ENCODE measurements around the gene HNF1B.

GRCh38 chr17:37766971-37767370, 22.1 kb upstream of the HNF1B start:
- TF ChIP-seq RAD21 (IDR thresholded peaks at IDR 0.05; ENCODE audit: low read length): no peak
- TF ChIP-seq CTCF (IDR thresholded peaks at IDR 0.05): no peak
- TF ChIP-seq SIN3A (IDR thresholded peaks at IDR 0.05; ENCODE audit: borderline replicate concordance, low read depth, low read length): no peak
- TF ChIP-seq ELF1 (IDR thresholded peaks at IDR 0.05): no peak
- TF ChIP-seq NRF1 (IDR thresholded peaks at IDR 0.05; ENCODE audit: low read depth, low read length): no peak
- TF ChIP-seq FOXJ3 (CRISPR knock-in tag; IDR thresholded peaks at IDR 0.05): no peak
- TF ChIP-seq PBX3 (IDR thresholded peaks at IDR 0.05): no peak
- no peak for TF ChIP-seq EZH2phosphoT487 (IDR thresholded peaks at IDR 0.05; ENCODE audit: borderline replicate concordance, low read depth)
- no peak for TF ChIP-seq MAX (IDR thresholded peaks at IDR 0.05; ENCODE audit: low read depth)

Measured in SK-N-SH (cell line).